GM21367 (cell line): ENCODE results near the gene EBF3.

Experiments
- ATAC-seq: cut with Tn5 transposase; IDR thresholded peaks from one replicate; pipeline ENCODE4 v1.9.1; 2021; ENCODE audit not compliant: unreplicated experiment

EBF3 gene

GRCh38 chr10:129841590-129841989 is 122.5 kb downstream of the EBF3 start:
- ATAC-seq: no peak

GRCh38 chr10:129841071-129841470 is 123.0 kb downstream of the EBF3 start:
- ATAC-seq: no peak

- ATAC-seq: no peak
Measured at GRCh38 chr10:129840196-129840590, 123.9 kb downstream of the EBF3 start.

- ATAC-seq: no peak
Measured at GRCh38 chr10:129839285-129840195, 124.5 kb downstream of the EBF3 start.

GRCh38 chr10:129838794-129839193 is 125.3 kb downstream of the EBF3 start:
- ATAC-seq: no peak

- no peak for ATAC-seq
Measured at GRCh38 chr10:129837909-129838582, 126.0 kb downstream of the EBF3 start.

GRCh38 chr10:129836253-129836652 is 127.8 kb downstream of the EBF3 start:
- no peak for ATAC-seq

GRCh38 chr10:129833994-129834739 is 129.9 kb downstream of the EBF3 start:
- no peak for ATAC-seq

- ATAC-seq: no peak
Measured at GRCh38 chr10:129833468-129833950, 130.6 kb downstream of the EBF3 start.

- ATAC-seq: no peak
Measured at GRCh38 chr10:129832573-129833467, 131.3 kb downstream of the EBF3 start.

- ATAC-seq: no peak
Measured at GRCh38 chr10:129831150-129831549, 132.9 kb downstream of the EBF3 start.

- no peak for ATAC-seq
Measured at GRCh38 chr10:129825826-129826225, 138.2 kb downstream of the EBF3 start.

GRCh38 chr10:129825221-129825620 is 138.9 kb downstream of the EBF3 start:
- ATAC-seq: no peak

- no peak for ATAC-seq
Measured at GRCh38 chr10:129820451-129820850, 143.6 kb downstream of the EBF3 start.

GRCh38 chr10:129816656-129817045 is 147.4 kb downstream of the EBF3 start:
- no peak for ATAC-seq

GRCh38 chr10:129815898-129816655 is 148.0 kb downstream of the EBF3 start:
- no peak for ATAC-seq

GRCh38 chr10:129814681-129815646 is 149.1 kb downstream of the EBF3 start:
- no peak for ATAC-seq

- ATAC-seq: no peak
Measured at GRCh38 chr10:129812398-129812797, 151.7 kb downstream of the EBF3 start.

- no peak for ATAC-seq
Measured at GRCh38 chr10:129811208-129811607, 152.9 kb downstream of the EBF3 start.
